ENCODE measurements around the gene SLC14A1.

SLC14A1 gene

GRCh38 chr18:45782662-45783061, 58.7 kb downstream of the SLC14A1 start:
- no peak for DNase-seq (ENCODE audit: low spot score)
- in situ Hi-C loops (cut with MboI; ENCODE audit: low sequenced_read_pairs, unreplicated experiment): no loop called here
- TF ChIP-seq, protein P1, sequence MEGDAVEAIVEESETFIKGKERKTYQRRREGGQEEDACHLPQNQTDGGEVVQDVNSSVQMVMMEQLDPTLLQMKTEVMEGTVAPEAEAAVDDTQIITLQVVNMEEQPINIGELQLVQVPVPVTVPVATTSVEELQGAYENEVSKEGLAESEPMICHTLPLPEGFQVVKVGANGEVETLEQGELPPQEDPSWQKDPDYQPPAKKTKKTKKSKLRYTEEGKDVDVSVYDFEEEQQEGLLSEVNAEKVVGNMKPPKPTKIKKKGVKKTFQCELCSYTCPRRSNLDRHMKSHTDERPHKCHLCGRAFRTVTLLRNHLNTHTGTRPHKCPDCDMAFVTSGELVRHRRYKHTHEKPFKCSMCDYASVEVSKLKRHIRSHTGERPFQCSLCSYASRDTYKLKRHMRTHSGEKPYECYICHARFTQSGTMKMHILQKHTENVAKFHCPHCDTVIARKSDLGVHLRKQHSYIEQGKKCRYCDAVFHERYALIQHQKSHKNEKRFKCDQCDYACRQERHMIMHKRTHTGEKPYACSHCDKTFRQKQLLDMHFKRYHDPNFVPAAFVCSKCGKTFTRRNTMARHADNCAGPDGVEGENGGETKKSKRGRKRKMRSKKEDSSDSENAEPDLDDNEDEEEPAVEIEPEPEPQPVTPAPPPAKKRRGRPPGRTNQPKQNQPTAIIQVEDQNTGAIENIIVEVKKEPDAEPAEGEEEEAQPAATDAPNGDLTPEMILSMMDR (IDR thresholded peaks at IDR 0.05; ENCODE audit: borderline replicate concordance, control extremely low read depth, extremely low read depth, insufficient read depth, missing control alignments): no peak

GRCh38 chr18:45783097-45784075, 59.4 kb downstream of the SLC14A1 start:
- no peak for DNase-seq (ENCODE audit: low spot score)
- in situ Hi-C loops (cut with MboI; ENCODE audit: low sequenced_read_pairs, unreplicated experiment): no loop called here
- TF ChIP-seq, protein P1 (IDR thresholded peaks at IDR 0.05; ENCODE audit: borderline replicate concordance, control extremely low read depth, extremely low read depth, insufficient read depth, missing control alignments): no peak

DNA sequence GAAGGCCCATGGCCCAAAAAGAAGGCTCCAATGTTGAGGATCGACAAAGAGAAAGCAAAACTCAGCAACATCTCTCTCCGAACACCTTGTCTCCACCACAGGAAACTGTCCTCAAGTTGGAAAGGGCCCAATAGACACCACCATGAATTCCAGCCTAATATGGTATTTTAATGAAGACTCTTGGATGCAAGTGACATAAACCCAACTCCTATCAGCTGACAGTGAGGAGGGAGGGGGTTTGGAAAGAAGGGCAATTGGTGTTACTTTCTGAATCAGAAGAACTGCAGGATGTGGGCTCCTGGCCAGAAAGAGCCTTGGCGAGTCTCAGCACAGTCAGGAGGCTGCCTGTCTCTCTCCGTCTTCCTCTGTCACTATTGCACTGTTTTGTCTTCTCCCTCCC, 61.2 kb downstream of the SLC14A1 start:
- TF ChIP-seq, protein P1 (IDR thresholded peaks at IDR 0.05; ENCODE audit: borderline replicate concordance, control extremely low read depth, extremely low read depth, insufficient read depth, missing control alignments): no peak
- DNase-seq (ENCODE audit: low spot score): no peak
- in situ Hi-C loops (cut with MboI; ENCODE audit: low sequenced_read_pairs, unreplicated experiment): no loop called here

DNA sequence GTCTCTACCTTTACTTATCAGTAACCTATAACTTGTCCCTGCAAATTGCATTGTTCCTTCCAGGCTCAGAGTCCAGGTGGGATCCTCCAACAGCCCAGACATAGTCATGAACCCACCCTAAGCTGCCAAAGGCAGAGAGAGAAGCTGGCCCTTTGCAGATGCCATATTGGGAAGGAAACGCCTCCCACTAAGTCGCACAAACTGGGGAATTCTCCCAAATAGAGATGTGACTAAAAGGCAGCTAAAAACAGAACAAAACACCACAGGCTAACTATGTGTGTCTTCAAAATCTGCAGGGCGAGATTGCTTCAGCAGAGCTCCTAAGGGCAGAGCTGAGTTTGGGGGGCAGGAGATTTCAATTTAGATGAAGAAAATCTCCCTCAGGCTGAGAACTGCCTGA, 63.0 kb downstream of the SLC14A1 start:
- in situ Hi-C loops (cut with MboI; ENCODE audit: low sequenced_read_pairs, unreplicated experiment): no loop called here
- no peak for DNase-seq (ENCODE audit: low spot score)
- TF ChIP-seq, protein P1 (IDR thresholded peaks at IDR 0.05; ENCODE audit: borderline replicate concordance, control extremely low read depth, extremely low read depth, insufficient read depth, missing control alignments): no peak

DNA sequence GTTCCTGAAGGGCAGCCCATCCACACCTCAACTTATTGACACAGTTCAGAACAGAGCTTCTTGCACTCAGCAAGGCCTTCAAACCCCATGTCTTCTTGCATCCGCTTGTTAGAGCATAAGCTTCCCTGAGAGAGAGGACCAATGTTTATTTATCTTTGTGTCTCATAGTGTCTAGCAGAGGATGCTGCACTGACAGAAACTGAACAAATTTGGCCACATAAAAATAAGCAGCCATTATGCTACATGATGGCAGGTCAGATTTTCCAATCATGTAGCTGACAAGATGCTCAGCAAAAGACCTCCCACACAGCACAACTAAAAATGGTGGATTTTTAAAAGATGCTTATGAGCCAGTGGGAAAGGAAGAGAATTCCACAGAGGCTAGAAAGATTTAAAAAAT, 63.4 kb downstream of the SLC14A1 start:
- TF ChIP-seq, protein P1 (IDR thresholded peaks at IDR 0.05; ENCODE audit: borderline replicate concordance, control extremely low read depth, extremely low read depth, insufficient read depth, missing control alignments): no peak
- in situ Hi-C loops (cut with MboI; ENCODE audit: low sequenced_read_pairs, unreplicated experiment): no loop called here
- DNase-seq (ENCODE audit: low spot score): no peak

- in situ Hi-C loops (cut with MboI; ENCODE audit: low sequenced_read_pairs, unreplicated experiment): no loop called here
- DNase-seq (ENCODE audit: low spot score): no peak
- TF ChIP-seq, protein P1 (IDR thresholded peaks at IDR 0.05; ENCODE audit: borderline replicate concordance, control extremely low read depth, extremely low read depth, insufficient read depth, missing control alignments): no peak
These were observed 64.9 kb downstream of the SLC14A1 start for GRCh38 chr18:45788861-45789260.
